Neural cell (in vitro differentiated cells): ENCODE results near the gene NFATC3. TPM values are rescaled to one million over a fixed set of nuclear protein-coding genes. Genes with fewer than 3 reads are reported as not detected.

Experiments used
- H2AFZ ChIP-seq: fragments of 200-600, 300-800 bp; sonication (generic), shearing (Covaris generic); 2 replicates; pipeline ENCODE4 v1.6.0; 2014; ENCODE audit warnings: low read depth, mild to moderate bottlenecking, antibody characterized with exemption, low read length, moderate library complexity
- H3F3A ChIP-seq: fragments of 200-600 bp; shearing (Covaris generic); 2 replicates; pipeline ENCODE4 v1.6.1; 2016; ENCODE audit warnings: mild to moderate bottlenecking, moderate library complexity, mixed read lengths, antibody characterized with exemption, low read length; ENCODE audit not compliant: insufficient read depth, poor library complexity, severe bottlenecking
- H3K27ac ChIP-seq: fragments of 200-600, 300-800 bp; sonication (generic), shearing (Covaris generic); 2 replicates; pipeline ENCODE4 v1.5.1; 2014; ENCODE audit warnings: mild to moderate bottlenecking, low read length, moderate library complexity
- H3K27me3 ChIP-seq: fragments of 300-800, 200-600 bp; sonication (generic), shearing (Covaris generic); 2 replicates; pipeline ENCODE4 v1.6.0; 2014; ENCODE audit warnings: mild to moderate bottlenecking, low read depth, low read length, moderate library complexity; ENCODE audit not compliant: insufficient read depth
- H3K36me3 ChIP-seq: fragments of 300-800, 200-600 bp; sonication (generic), shearing (Covaris generic); 2 replicates; pipeline ENCODE4 v1.5.1; 2014; ENCODE audit warnings: mild to moderate bottlenecking, antibody characterized with exemption, low read length, moderate library complexity; ENCODE audit not compliant: insufficient read depth
- H3K4me2 ChIP-seq: fragments of 300-800, 200-600 bp; sonication (generic), shearing (Covaris generic); 2 replicates; pipeline ENCODE4 v1.6.0; 2014; ENCODE audit warnings: mild to moderate bottlenecking, low read length
- H3K4me3 ChIP-seq: fragments of 300-800, 200-600 bp; sonication (generic), shearing (Covaris generic); 2 replicates; pipeline ENCODE4 v1.5.1; 2014; ENCODE audit warnings: mild to moderate bottlenecking, low read length, moderate library complexity
- H3K79me2 ChIP-seq: fragments of 200-600 bp; shearing (Covaris generic); replicated peaks from 2 replicates; pipeline ENCODE4 v1.6.0; 2014; ENCODE audit warnings: mild to moderate bottlenecking, low read length, moderate library complexity; ENCODE audit not compliant: insufficient read depth
- H3K9ac ChIP-seq: fragments of 300-800, 200-600 bp; sonication (generic), shearing (Covaris generic); 2 replicates; pipeline ENCODE4 v1.6.1; 2016; ENCODE audit warnings: mild to moderate bottlenecking, low read length, mixed read lengths
- H3K9me2 ChIP-seq: fragments of 200-600 bp; shearing (Covaris generic); 2 replicates; pipeline ENCODE4 v1.6.1; 2016; ENCODE audit warnings: mild to moderate bottlenecking, low read length, mixed read lengths; ENCODE audit not compliant: insufficient read depth
- H3K9me3 ChIP-seq: fragments of 200-600, 300-800 bp; sonication (generic), shearing (Covaris generic); 2 replicates; pipeline ENCODE4 v1.6.1; 2016; ENCODE audit warnings: mild to moderate bottlenecking, mixed run types, low read length, moderate library complexity, mixed read lengths
- H4K20me1 ChIP-seq: fragments of 200-600 bp; shearing (Covaris generic); 2 replicates; pipeline ENCODE4 v1.6.1; 2016; ENCODE audit warnings: mild to moderate bottlenecking, mixed run types; ENCODE audit not compliant: insufficient read depth
- CTCF ChIP-seq: fragments of 450-650 bp; IDR thresholded peaks from 2 replicates; pipeline ENCODE4 v1.5.1; 2014; ENCODE audit warnings: antibody characterized with exemption, mild to moderate bottlenecking, moderate library complexity; ENCODE audit not compliant: poor library complexity, severe bottlenecking
- EP300 ChIP-seq: fragments of 450-650 bp; conservative IDR thresholded peaks from 2 replicates; pipeline ENCODE4 v1.6.1; 2014; ENCODE audit warnings: antibody characterized with exemption, mild to moderate bottlenecking, moderate library complexity; ENCODE audit not compliant: poor library complexity, severe bottlenecking
- EZH2 ChIP-seq: fragments of 200-600, 300-800 bp; shearing (Covaris generic), sonication (generic); IDR thresholded peaks from 2 replicates; pipeline ENCODE4 v1.6.1; 2014; ENCODE audit warnings: antibody characterized with exemption, low read length, borderline replicate concordance, mild to moderate bottlenecking; ENCODE audit not compliant: insufficient read depth, poor library complexity, severe bottlenecking
- MXI1 ChIP-seq: fragments of 450-650 bp; conservative IDR thresholded peaks from 2 replicates; pipeline ENCODE4 v1.6.1; 2014; ENCODE audit warnings: antibody characterized with exemption, mild to moderate bottlenecking; ENCODE audit not compliant: poor library complexity, severe bottlenecking
- POLR2AphosphoS5 ChIP-seq: IDR thresholded peaks from 2 replicates; pipeline ENCODE4 v1.6.1; 2012
- RAD21 ChIP-seq: fragments of 450-650 bp; conservative IDR thresholded peaks from 2 replicates; pipeline ENCODE4 v1.6.1; 2014; ENCODE audit warnings: antibody characterized with exemption, mild to moderate bottlenecking, moderate library complexity
- REST ChIP-seq: IDR thresholded peaks from 2 replicates; pipeline ENCODE4 v1.6.1; 2012; ENCODE audit warnings: borderline replicate concordance
- SMC3 ChIP-seq: fragments of 450-650 bp; conservative IDR thresholded peaks from 2 replicates; pipeline ENCODE4 v1.6.1; 2014; ENCODE audit warnings: antibody characterized with exemption, mild to moderate bottlenecking, moderate library complexity; ENCODE audit not compliant: poor library complexity
- TAF1 ChIP-seq: IDR thresholded peaks from 2 replicates; pipeline ENCODE4 v1.6.1; 2012; ENCODE audit warnings: low read depth
- polyA plus RNA-seq: library from polyadenylated mRNA; depleted of rRNA; stranded (reverse); fragments of >200 nt; gene quantifications from 2 replicates; pipeline ENCODE4 v1.2.3, GENCODE V29; 2014

Gene NFATC3
- polyA plus RNA-seq, 1 donor from 2014 or later, result 6.2 TPM

- TF ChIP-seq CTCF (no peak), RAD21 (no peak), MXI1 (no peak), EP300 (no peak), SMC3 (no peak), TAF1 (no peak), EZH2 (no peak), REST (no peak), POLR2AphosphoS5 (no peak)
- no peak overlapping the region for H3K9ac ChIP-seq
- H3K27me3 ChIP-seq, result no peaks in the 10 kb centered on the region
- H3F3A ChIP-seq, result no peaks in the 10 kb centered on the region
- no peak overlapping the region for H3K4me2 ChIP-seq
- H2AFZ ChIP-seq, result no peak overlapping the region
- H3K36me3 ChIP-seq, result no peaks in the 10 kb centered on the region
- H3K79me2 ChIP-seq, result no peaks in the 10 kb centered on the region
- H3K9me3 ChIP-seq, result no peaks in the 10 kb centered on the region
- no peaks in the 10 kb centered on the region for H3K9me2 ChIP-seq
- no peaks in the 10 kb centered on the region for H4K20me1 ChIP-seq
- H3K4me3 ChIP-seq, result no peak overlapping the region
- no peak overlapping the region for H3K27ac ChIP-seq
These were observed 188.7 kb downstream of the NFATC3 start for GRCh38 chr16:68273896-68274295.

- H3K9me2 ChIP-seq, result no peaks in the 10 kb centered on the region
- H3F3A ChIP-seq, result no peaks in the 10 kb centered on the region
- H3K36me3 ChIP-seq, result no peaks in the 10 kb centered on the region
- H3K79me2 ChIP-seq, result no peaks in the 10 kb centered on the region
- no peaks in the 10 kb centered on the region for H3K9me3 ChIP-seq
- no peaks in the 10 kb centered on the region for H3K27me3 ChIP-seq
- TF ChIP-seq EZH2, result no peak
- TF ChIP-seq TAF1, result no peak
- no peak for TF ChIP-seq REST
- TF ChIP-seq MXI1, result no peak
- TF ChIP-seq RAD21, result no peak
- TF ChIP-seq SMC3, result no peak
- TF ChIP-seq CTCF, result no peak
- TF ChIP-seq POLR2AphosphoS5, result no peak
- no peak for TF ChIP-seq EP300
- H2AFZ ChIP-seq, result no peak overlapping the region
- no peak overlapping the region for H3K9ac ChIP-seq
- no peaks in the 10 kb centered on the region for H4K20me1 ChIP-seq
- H3K4me2 ChIP-seq, result no peak overlapping the region
- no peak overlapping the region for H3K27ac ChIP-seq
- no peak overlapping the region for H3K4me3 ChIP-seq
These were observed 189.3 kb downstream of the NFATC3 start for GRCh38 chr16:68274441-68274840.
